ENCODE results near the gene SMIM29.
"Not testable (repeated sequence)": the region's sequence is repeated elsewhere in the genome, so short reads cannot be mapped to it uniquely, and the experiment has no call there.

The SMIM29 gene

DNA sequence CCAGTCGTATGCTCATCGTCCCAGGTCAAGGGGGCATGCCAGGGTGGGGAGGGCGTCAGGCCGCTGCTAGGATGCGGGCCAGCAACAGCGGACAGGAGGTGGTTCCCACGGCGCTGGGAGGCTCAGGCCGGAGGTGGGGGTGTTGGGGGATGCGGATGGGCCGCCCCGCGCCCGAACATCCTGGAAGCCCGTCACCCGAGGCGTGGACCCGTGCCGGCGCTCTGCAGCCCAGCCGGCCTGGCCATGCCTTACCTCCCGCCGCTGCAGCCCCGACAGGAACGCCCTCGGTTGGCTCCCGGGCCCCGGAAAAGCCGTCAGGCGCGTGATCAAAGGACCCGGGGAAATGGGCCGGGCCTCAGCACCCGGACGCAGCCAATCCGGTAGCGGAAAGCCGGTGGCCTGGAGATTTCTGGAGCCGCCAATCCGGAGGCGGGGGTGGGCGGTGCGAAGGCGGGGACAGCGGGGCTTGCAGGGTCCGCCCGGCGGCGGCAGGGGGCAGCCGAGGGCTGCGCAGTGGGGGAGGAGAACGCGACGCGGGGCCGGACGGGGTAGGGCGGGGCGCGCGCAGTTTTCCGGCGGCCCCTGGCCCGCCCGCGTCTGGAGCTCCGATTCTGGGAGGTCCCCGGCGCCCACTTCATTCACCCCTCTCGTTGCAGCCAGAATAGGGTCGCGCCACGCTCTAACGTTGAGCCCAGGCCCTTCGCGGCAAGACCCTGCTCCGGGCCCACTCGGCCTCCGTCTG lies at the start of gene SMIM29:
Gene SMIM29 (minus strand): TSS at position 280 of the 742 bp plus-strand sequence. CDS start 1,215 bp downstream, outside the sequence.
- peak; percentile 98 for DNase-seq

DNA sequence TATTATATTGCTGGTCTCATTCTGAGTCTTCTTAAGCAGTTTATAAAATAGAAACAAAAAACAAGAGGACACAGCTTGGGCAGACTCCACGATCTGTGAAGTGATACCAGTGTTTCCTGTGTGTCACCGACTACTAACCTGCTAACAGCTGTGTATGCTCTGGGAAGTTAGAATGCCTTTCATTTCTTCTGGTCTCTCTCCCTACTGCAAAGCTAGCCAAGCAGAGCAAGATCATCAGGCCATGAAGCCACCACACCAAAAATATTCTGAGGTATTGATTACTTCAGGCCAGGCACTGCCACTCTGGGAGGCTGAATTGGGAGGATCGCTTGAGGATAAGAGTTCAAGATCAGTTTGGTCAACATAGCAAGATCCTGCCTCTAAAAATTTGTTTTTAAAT lies 46.9 kb upstream of the SMIM29 start:
- DNase-seq: no peak

DNA sequence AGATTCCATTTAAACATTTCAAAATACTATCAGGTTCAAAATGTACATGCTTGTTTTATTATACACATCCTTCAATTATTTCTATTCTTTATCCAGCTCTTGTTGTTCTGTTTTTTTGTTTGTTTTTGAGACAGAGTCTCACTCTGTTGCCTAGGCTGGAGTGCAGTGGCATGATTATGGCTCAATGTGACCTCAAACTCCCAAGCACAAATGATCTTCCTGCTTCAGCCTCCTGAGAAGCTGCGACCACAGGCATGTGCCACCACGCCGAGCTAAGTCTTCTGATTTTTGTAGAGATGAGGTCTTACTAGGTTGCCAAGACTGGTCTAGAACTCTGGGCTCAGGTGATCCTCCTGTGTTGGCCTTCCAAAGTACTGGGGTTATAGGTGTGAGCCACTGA lies 44.1 kb upstream of the SMIM29 start:
- no peak for DNase-seq

DNA sequence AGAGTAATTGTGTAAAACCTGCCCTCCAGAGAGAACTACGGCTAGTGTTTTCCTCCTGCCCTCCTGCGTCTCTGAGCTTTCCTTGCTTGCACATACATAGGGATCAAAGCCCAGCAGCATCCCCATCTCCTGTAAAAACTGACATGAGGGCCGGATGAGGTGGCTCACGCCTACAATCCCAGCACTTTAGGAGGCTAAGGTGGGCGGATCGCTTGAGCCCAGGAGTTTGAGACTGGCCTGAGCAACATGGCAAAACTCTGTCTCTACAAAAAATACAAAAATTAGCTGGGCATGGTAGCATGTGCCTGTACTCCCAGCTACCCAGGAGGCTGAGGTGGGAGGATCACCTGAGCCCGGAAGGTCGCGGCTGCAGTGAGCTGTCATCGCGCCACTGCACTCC lies 40.3 kb upstream of the SMIM29 start:
- DNase-seq: no peak

DNA sequence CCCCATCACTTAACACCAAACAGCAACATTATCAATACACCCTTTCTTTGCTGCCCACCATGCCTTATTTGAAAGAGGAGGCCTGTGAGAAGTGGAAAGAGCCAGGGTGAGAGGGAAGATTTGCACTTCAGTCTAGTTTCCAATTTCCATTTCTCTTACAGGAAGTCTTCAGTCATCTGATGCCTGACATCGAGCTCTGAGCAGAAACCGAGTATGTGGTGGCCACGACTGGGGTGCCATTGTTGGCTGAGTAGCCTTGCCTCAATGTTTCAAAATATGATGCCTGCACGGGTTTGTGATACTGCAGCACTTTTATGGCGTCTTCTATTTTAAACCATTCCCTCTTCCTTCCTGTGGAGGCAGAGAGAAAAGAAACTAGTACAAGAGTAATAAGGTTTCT lies 39.8 kb upstream of the SMIM29 start:
- peak; percentile 29 for DNase-seq

DNA sequence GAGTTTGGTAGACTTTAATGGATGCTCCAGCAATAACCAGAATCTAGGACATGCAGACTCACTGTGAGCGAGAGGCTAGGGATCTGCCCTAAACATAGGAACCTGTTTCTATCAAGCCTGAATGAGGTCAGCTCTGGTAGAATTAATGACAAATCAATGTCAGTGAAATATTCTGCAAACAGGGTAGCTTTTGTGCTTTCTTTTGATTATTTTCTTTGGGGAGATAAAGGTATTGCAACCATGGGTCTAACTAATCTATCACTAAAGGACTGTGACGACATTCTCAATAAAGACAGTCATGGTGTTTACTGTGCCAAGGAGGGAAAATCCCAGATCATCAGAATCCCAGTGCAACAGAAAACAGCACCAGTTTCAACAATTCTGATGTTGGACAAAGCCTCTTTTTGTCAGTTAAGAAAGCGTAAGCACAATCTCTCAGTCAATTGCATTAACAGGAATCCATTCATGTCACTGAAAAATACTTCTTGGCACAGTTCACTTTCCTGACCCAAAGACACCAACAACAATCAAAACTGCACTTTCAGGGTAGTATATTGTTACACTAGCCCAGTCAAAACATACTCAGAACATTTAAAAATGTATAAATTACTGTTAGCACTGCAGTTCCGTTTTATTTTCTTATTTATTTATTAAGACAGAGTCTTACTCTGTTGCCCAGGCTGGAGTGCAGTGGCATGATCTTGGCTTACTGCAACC lies 36.8 kb upstream of the SMIM29 start:
- no peak for DNase-seq

DNA sequence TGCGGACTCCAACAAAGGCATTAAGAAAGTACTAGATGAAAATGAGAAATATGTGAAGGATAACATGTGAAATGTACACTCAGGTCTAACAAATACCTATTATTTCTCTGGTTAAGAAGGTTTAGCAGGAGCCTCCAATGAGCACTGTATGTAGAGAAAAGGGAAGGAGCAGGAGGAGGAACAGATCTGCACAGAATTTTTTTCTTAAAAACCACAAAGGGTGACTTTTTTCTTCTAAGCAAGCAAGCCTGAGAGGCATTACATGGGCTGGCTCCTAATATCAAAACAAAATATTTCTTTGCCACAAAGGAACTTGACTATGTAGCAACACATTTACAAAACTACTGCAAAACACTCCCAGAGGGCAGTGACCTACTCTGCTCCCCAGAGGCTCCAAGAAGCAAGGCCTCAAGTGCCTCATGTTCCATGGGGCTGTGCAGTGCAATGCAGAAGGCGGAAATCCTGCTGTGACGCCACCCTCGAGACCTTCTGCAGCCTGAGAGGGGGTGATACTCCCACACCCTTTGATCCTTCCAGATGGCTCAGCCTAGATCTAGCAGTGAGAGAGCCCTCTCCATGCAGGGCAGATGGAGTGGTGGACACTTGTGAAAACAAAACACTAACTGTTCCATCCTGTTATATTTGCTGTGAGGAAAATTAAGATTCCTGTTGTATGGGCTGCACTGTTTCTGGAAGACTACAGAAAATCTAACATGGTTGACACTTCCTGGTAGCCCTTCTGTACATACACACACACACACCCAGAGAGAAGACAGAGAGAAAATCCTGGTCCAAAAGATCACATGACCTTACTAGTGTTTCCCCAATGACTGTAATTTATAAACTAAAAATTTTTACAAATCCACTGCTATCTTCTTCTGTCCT lies 36.0 kb upstream of the SMIM29 start:
- DNase-seq: no peak

DNA sequence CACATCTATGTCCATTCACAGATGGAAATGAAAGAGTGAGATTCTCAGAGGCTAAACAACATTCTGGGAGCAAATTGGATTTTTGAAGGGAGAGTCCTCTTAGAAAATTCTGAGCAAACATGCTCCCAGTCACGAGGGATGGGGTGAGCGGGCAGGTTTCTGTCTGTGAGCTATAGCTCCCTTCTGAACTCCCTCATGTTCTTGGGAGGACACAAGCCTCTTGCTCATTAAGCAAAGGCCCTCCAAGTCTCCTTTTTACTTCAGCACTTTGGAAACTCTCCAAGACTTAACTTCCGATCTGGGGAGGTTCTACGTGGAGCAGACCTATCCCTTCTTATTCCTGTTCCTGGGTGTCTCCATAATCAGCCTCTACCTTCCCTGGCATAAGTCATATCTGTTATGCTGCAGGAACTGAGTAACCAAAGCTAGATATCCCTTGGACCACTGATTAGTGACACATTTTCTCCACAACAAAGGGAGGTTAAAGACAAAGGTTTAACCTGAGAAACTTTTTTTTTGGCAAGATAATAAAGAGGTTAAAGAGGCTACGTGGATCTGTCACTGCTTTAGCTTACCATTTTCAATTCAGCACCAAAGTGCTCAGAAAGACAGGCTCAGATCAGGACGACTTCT lies 33.0 kb upstream of the SMIM29 start:
- DNase-seq: no peak

DNA sequence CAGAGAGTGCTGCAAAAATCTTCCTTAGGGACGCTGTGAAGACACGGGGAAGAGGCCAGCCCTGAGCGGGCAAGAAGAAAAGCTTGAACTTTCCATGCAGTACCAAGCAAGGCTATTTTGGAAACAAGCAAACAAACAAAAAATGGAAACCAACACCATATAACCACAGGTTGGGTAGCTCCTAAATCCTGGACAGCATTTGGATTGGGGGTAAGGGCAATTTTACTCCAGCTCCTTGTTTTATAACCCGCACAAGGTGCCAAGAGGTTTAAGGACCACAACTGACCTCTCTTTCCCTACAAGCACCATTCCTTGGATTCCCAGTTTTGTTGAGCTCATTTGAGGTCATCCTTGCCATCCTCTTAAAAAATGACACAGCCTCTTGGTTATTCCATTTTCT lies 31.4 kb upstream of the SMIM29 start:
- no peak for DNase-seq

DNA sequence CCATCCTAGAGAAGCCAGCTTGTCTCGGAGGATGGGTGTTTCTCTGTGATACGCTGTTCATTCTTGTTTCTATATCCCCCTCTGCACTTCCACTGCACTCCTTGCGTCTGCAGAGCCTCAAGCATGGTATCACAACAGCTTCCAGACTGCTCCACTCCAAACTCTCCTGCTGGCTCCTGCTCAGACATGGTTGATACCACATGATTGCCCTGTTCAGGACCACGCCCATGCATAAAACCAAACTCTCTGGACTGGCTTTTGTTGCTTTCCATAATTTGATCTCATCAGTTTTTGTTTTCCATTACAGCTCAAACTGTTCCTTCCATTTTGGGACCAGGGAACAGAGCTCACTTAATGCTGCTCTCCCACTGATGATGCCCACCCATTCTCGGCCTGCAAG lies 30.0 kb upstream of the SMIM29 start:
- no peak for DNase-seq

DNA sequence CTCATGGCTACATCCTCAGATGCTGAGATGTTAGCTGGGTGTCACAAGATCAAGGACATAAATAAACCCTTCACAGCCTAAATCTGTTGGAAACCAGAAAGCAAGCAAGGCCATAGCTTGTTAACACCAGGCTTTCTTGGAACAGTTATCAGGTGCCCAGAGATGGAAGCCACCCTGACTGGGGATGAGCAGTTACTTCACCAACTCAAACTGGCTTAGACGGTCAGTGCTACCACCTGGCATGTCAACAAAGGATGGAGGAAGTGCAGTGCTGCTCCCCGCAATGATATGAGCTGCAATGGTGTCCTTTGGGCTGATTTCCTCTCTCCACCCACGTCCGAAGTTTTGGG lies 28.9 kb upstream of the SMIM29 start:
- DNase-seq: no peak

DNA sequence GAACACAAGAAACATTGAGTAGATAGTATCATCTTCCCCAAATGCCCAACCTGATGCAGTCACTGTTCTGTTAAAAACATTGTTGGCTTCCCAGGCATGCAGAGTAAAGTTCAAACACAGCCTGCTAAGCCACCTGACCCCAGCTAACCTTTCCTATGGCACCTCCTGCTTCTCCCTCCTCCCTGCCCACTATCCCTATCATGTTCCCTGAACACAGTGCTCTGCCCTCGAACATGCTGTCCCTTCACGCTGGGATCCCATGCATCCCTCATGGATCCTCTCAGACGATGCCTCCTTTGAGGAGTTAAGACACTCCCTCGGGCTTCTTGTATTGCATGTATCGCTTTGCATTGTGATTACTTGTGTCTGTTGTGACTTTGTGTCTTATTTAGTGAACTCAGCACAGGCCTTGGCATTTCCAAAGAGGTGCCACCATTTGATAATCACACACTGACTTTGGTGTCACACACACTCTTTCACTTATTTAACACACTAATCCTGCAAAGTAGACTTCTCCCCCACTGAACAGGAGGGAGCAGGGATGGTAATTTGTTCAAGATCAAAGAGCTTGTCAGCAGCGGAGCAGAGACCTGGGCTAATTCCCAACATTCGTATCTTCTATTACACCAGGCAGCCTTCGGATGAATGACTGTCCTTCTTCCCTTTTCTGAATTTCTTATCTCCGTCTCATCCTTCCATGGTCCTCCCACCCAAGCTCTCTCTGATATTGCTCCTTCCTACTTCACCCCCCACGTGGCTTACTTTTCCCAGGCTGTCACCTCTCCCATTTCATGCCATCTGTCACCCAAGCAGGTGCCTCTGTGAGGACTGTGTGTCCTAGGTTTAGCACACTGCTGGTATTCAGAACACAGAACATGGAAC lies 28.3 kb upstream of the SMIM29 start:
- DNase-seq: no peak

DNA sequence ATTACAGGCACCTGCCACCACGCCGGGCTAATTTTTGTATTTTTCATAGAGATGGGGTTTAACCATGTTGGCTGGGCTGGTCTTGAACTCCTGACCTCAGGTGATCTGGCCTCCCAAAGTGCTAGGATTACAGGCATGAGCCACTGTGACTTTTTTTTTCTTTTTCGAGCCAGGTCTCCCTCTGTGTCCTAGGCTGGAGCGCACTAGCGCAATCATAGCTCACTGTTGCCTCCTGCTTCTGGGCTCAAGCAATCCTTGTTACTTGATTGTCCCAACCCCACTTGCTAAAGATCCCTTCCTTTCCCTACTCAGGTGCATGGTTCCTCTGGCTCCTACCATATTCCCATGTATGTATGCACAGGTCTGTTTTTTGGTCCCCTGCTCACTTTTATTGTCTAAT lies 27.4 kb upstream of the SMIM29 start:
- DNase-seq: no peak

DNA sequence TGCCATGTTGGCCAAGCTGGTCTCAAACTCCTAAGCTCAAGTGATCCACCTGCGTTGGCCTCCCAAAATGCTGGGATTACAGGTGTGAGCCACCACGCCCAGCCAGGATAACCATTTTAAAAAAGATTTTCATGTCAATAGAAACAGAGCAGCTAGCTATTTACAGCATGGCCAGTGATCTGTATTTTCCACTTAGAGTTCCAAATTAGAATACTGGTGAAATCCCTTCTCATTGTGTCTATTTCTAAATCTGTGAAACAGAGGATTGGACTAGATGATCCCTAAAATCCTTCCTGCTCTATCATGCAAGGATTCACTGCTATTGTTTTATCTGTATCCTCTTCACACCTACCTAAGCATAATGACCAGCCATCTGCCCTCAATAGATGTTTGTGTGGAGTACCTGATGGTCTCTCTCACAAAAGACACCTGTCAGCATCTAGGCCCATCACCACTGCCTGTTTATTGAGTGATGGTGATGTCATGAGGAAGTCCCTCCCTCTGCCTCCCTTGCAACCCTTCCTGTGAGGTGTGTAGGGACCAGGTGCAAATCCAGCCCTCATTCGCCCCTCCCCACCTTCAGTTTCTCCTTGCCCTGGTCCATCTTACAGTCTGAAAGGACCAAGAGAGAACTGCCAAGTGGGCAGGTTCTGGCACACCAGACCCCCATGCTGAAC lies 26.5 kb upstream of the SMIM29 start:
- DNase-seq: no peak

DNA sequence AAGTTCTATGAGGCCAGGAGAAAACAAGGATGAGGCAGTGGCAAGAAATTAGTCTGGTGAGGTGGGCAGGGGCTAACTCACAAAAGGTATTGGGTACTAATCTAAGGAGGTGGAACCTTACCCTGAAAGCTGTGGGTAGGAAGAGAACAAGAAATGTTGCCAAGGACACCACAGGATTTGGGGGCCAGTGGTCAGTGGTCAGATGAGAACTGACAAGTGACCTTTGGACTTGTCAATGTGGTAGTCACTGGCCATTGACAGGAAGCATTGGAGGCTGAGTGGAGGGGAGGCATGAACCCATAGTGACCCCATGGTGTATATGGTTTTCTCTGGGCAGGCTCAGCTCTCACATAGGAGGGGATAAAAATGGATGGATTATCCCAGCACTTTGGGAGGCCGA lies 25.3 kb upstream of the SMIM29 start:
- DNase-seq: no peak

DNA sequence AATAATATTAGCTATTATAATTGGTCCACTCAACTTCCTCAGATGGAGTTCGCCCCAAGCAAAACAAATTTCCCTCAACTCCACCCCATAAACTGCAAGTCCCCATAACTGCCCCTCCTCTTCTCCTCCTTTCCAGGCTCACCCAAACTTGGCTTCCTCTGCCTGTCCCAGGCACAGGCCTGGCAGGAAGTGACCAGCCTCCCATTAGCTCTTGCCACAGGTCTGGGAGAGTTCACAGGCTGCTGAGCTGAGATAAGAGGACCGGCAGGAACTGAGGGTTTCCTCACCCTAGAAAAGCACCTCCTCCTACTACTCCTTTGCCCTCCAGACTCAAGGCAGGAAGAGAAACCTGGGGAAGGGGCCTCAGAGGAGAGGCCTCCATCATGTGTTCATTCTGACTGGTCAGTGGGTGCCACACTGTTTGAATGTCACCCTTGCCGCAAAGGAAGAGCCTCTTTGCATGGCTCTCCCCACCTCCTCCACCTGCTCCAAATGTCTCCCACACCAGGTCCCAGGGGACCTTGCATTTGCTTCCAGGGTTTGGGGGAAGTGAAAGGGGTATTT lies 24.5 kb upstream of the SMIM29 start:
- DNase-seq: no peak

DNA sequence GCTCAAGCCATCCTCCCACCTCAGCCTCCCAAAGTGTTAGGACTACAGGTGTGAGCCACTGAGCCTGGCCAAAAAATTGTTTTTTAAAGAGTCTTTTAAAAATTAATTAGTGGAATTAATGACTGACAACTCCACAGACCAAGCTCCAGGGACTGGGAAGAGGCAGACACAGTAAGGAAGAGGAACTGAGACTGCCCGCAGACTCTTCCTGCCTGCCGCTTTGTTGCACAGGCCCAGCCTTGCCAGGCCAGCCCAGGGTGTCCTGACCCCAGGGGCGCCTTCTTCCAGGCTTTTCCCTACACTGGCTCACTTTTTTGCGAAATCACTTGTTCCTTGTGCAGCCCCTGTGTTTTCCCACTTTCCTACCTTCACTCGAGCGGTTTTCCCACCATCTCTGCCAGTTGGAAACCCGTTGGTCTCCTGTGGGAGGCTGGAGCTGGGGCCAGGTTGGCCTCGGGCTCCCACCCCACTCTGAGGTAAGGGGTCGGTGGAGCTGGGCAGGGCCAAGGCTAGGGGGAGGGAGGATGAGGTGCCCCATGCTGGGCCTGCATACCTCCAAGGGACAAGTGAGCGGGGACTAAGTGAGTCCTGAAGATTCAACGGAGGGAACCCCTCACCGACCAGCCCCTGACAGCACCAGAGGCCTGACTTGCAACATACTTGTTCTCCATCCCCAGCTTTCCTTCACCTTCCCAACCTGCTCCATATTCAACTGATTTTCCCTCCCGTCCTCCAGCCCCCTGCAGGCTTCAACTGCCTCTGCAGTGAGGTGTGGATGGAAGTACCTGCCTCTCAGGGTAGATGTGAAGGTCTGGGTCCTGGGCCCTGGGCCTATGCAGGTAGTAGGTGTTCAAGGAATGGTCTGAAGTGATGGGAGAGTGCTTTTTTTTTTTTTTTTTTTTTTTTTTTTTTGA lies 23.5 kb upstream of the SMIM29 start:
- DNase-seq: no peak

DNA sequence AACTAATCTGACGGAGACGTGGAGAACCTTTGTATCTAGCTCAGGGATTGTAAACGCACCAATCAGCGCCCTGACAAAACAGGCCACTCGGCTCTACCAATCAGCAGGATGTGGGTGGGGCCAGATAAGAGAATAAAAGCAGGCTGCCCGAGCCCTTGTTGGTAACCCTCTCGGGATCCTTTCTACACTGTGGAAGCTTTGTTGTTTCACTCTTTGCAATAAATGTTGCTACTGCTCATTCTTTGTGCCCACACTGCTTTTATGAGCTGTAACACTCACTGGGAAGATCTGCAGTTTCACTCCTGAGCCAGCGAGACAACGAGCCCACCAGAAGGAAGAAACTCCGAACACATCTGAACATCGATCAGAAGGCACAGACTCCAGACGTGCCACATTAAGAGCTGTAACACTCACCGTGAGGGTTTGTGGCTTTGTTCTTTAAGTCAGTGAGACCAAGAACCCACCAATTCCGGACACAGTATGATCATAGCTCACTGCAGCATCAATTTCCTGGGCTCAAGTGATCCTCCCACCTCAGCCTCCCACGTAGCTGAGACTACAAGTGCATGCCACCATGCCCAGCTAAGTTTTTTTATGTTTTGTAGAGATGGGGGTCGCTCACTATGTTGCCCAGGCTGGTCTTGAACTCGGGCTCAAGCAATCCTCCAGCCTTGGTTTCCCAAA lies 21.0 kb upstream of the SMIM29 start:
- DNase-seq: not testable (repeated sequence)

DNA sequence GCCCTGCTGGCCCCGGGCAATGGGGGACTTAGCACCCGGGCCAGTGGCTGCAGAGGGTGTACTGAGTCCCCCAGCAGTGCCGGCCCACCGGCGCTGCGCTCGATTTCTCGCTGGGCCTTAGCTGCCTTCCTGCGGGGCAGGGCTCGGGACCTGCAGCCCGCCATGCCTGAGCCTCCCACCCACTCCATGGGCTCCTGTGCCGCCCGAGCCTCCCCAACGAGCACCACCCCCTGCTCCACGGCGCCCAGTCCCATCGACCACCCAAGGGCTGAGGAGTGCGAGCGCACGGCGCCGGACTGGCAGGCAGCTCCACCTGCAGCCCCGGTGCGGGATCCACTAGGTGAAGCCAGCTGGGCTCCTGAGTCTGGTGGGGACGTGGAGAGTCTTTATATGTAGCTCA lies 20.3 kb upstream of the SMIM29 start:
- not testable (repeated sequence) for DNase-seq
